Measurements from ENCODE around the gene TOPAZ1.

- TF ChIP-seq TAF1 (IDR thresholded peaks at IDR 0.05; ENCODE audit: low read depth, low read length) = no peak
- TF ChIP-seq POLR2AphosphoS5 (IDR thresholded peaks at IDR 0.05; ENCODE audit: low read depth, low read length) = no peak
- no peak for TF ChIP-seq CTCF (IDR thresholded peaks at IDR 0.05; ENCODE audit: control extremely low read depth in 1 of 3, insufficient read depth in 1 of 3, low read depth in 1 of 3, low read length in 3 of 3)
- no peak for TF ChIP-seq POLR2A (IDR thresholded peaks at IDR 0.05; ENCODE audit: control extremely low read depth in 1 of 2, low read depth in 2 of 2, low read length in 2 of 2)
- TF ChIP-seq MAX (IDR thresholded peaks at IDR 0.05) = no peak
Observed at GRCh38 chr3:44210967-44211366, 30.7 kb upstream of the TOPAZ1 start.

Measured in H1 (cell line).